ENCODE measurements around the gene PPP1R12B. TPM values are rescaled to one million over a fixed set of nuclear protein-coding genes. Genes with fewer than 3 reads are reported as not detected.
"Not testable (repeated sequence)": the region's sequence is repeated elsewhere in the genome, so short reads cannot be mapped to it uniquely, and the experiment has no call there.

Gene PPP1R12B
- total RNA-seq, 2 donors from 2014 or later, result 21.6 to 26.0 TPM

GRCh38 chr1:202582350-202582749 is 233.9 kb downstream of the PPP1R12B start:
- H3K27me3 Mint-ChIP-seq; H3K27ac Mint-ChIP-seq; H3K4me1 Mint-ChIP-seq; H3K4me3 Mint-ChIP-seq; ATAC-seq (replicated peaks); H3K9me3 Mint-ChIP-seq: not testable (repeated sequence)
- H3K36me3 Mint-ChIP-seq (ENCODE audit: low read depth), result peaks cover 34% of the 10 kb centered on the region

- no peak overlapping the region for H3K4me3 Mint-ChIP-seq
- H3K4me1 Mint-ChIP-seq, result no peaks in the 10 kb centered on the region
- no peaks in the 10 kb centered on the region for H3K9me3 Mint-ChIP-seq
- no peak overlapping the region for H3K27ac Mint-ChIP-seq
- H3K36me3 Mint-ChIP-seq (ENCODE audit: low read depth), result peaks cover 32% of the 10 kb centered on the region
- no peak for ATAC-seq (replicated peaks)
- no peaks in the 10 kb centered on the region for H3K27me3 Mint-ChIP-seq
Observed at GRCh38 chr1:202584707-202585589, 236.4 kb downstream of the PPP1R12B start.

- H3K27ac Mint-ChIP-seq, result no peak overlapping the region
- peaks cover 26% of the 10 kb centered on the region for H3K36me3 Mint-ChIP-seq (ENCODE audit: low read depth)
- H3K9me3 Mint-ChIP-seq, result no peaks in the 10 kb centered on the region
- H3K4me3 Mint-ChIP-seq, result no peak overlapping the region
- no peaks in the 10 kb centered on the region for H3K27me3 Mint-ChIP-seq
- no peak for ATAC-seq (replicated peaks)
- no peaks in the 10 kb centered on the region for H3K4me1 Mint-ChIP-seq
Observed at GRCh38 chr1:202585590-202585933, 237.1 kb downstream of the PPP1R12B start.

- no peak for ATAC-seq (replicated peaks)
- H3K27me3 Mint-ChIP-seq, result no peaks in the 10 kb centered on the region
- H3K9me3 Mint-ChIP-seq, result no peaks in the 10 kb centered on the region
- H3K27ac Mint-ChIP-seq, result no peak overlapping the region
- peaks cover 19% of the 10 kb centered on the region for H3K36me3 Mint-ChIP-seq (ENCODE audit: low read depth)
- H3K4me1 Mint-ChIP-seq, result no peaks in the 10 kb centered on the region
- no peak overlapping the region for H3K4me3 Mint-ChIP-seq
Observed at GRCh38 chr1:202586018-202586821, 237.7 kb downstream of the PPP1R12B start.

- no peak for ATAC-seq (replicated peaks)
Observed at GRCh38 chr1:202586871-202587270, 238.4 kb downstream of the PPP1R12B start.

GRCh38 chr1:202587859-202588485 is 239.5 kb downstream of the PPP1R12B start:
- Mint-ChIP-seq H3K4me1 (no peaks in the 10 kb centered on the region), H3K9me3 (no peaks in the 10 kb centered on the region), H3K27me3 (no peaks in the 10 kb centered on the region), H3K4me3 (no peak overlapping the region), H3K36me3 (ENCODE audit: low read depth) (peaks cover 6% of the 10 kb centered on the region), H3K27ac (peak overlapping the region; percentile 50)
- no peak for ATAC-seq (replicated peaks)

More at GRCh38 chr1:202586871-202587270, 238.4 kb downstream of the PPP1R12B start:
- peaks cover 13% of the 10 kb centered on the region for H3K36me3 Mint-ChIP-seq (ENCODE audit: low read depth)
- no peaks in the 10 kb centered on the region for H3K4me1 Mint-ChIP-seq
- peak overlapping the region; percentile 50 for H3K27ac Mint-ChIP-seq
- no peaks in the 10 kb centered on the region for H3K9me3 Mint-ChIP-seq
- H3K27me3 Mint-ChIP-seq, result no peaks in the 10 kb centered on the region
- H3K4me3 Mint-ChIP-seq, result no peak overlapping the region

GRCh38 chr1:202588503-202589189 is 240.1 kb downstream of the PPP1R12B start:
- H3K4me1 Mint-ChIP-seq, result no peaks in the 10 kb centered on the region
- no peaks in the 10 kb centered on the region for H3K9me3 Mint-ChIP-seq
- no peak overlapping the region for H3K4me3 Mint-ChIP-seq
- no peaks in the 10 kb centered on the region for H3K27me3 Mint-ChIP-seq
- no peak for ATAC-seq (replicated peaks)
- no peak overlapping the region for H3K27ac Mint-ChIP-seq
- H3K36me3 Mint-ChIP-seq (ENCODE audit: low read depth), result peaks cover 6% of the 10 kb centered on the region

- H3K9me3 Mint-ChIP-seq, result no peaks in the 10 kb centered on the region
- no peak overlapping the region for H3K27ac Mint-ChIP-seq
- no peaks in the 10 kb centered on the region for H3K4me1 Mint-ChIP-seq
Observed at GRCh38 chr1:202589190-202589930, 240.9 kb downstream of the PPP1R12B start.

GRCh38 chr1:202590126-202590525 is 241.6 kb downstream of the PPP1R12B start:
- Mint-ChIP-seq H3K27ac (no peak overlapping the region), H3K4me1 (no peaks in the 10 kb centered on the region), H3K9me3 (no peaks in the 10 kb centered on the region), H3K27me3 (no peaks in the 10 kb centered on the region), H3K36me3 (ENCODE audit: low read depth) (no peaks in the 10 kb centered on the region), H3K4me3 (no peak overlapping the region)
- no peak for ATAC-seq (replicated peaks)

More at GRCh38 chr1:202589190-202589930, 240.9 kb downstream of the PPP1R12B start:
- Mint-ChIP-seq H3K27me3 (no peaks in the 10 kb centered on the region), H3K36me3 (ENCODE audit: low read depth) (peaks cover 2% of the 10 kb centered on the region), H3K4me3 (no peak overlapping the region)
- ATAC-seq (replicated peaks), result no peak

- no peaks in the 10 kb centered on the region for H3K27me3 Mint-ChIP-seq
- H3K36me3 Mint-ChIP-seq (ENCODE audit: low read depth), result no peaks in the 10 kb centered on the region
- no peaks in the 10 kb centered on the region for H3K9me3 Mint-ChIP-seq
- no peaks in the 10 kb centered on the region for H3K4me1 Mint-ChIP-seq
- ATAC-seq (replicated peaks), result no peak
- H3K27ac Mint-ChIP-seq, result no peak overlapping the region
- H3K4me3 Mint-ChIP-seq, result no peak overlapping the region
Observed at GRCh38 chr1:202590975-202591411, 242.5 kb downstream of the PPP1R12B start.

GRCh38 chr1:202591515-202591914 is 243.0 kb downstream of the PPP1R12B start:
- H3K27me3 Mint-ChIP-seq, result no peaks in the 10 kb centered on the region
- H3K4me3 Mint-ChIP-seq, result no peak overlapping the region
- no peak overlapping the region for H3K27ac Mint-ChIP-seq
- ATAC-seq (replicated peaks), result no peak
- H3K4me1 Mint-ChIP-seq, result no peaks in the 10 kb centered on the region
- H3K9me3 Mint-ChIP-seq, result no peaks in the 10 kb centered on the region
- no peaks in the 10 kb centered on the region for H3K36me3 Mint-ChIP-seq (ENCODE audit: low read depth)

- Mint-ChIP-seq H3K9me3 (no peaks in the 10 kb centered on the region), H3K4me1 (no peaks in the 10 kb centered on the region), H3K36me3 (ENCODE audit: low read depth) (no peaks in the 10 kb centered on the region), H3K27ac (no peak overlapping the region), H3K27me3 (no peaks in the 10 kb centered on the region), H3K4me3 (no peak overlapping the region)
- no peak for ATAC-seq (replicated peaks)
Observed at GRCh38 chr1:202592146-202592545, 243.6 kb downstream of the PPP1R12B start.

- no peak overlapping the region for H3K4me3 Mint-ChIP-seq
- no peaks in the 10 kb centered on the region for H3K27me3 Mint-ChIP-seq
- H3K4me1 Mint-ChIP-seq, result no peaks in the 10 kb centered on the region
- H3K27ac Mint-ChIP-seq, result no peak overlapping the region
- H3K9me3 Mint-ChIP-seq, result no peaks in the 10 kb centered on the region
- no peaks in the 10 kb centered on the region for H3K36me3 Mint-ChIP-seq (ENCODE audit: low read depth)
- ATAC-seq (replicated peaks), result no peak
Observed at GRCh38 chr1:202593845-202594244, 245.3 kb downstream of the PPP1R12B start.
